Tibial nerve (tissue), 3 donors: ENCODE data around the gene UNC93A.

Experiments
- EP300 ChIP-seq, 2 donors: sonication (generic); formaldehyde crosslinking; IDR thresholded peaks; one replicate each; pipeline ENCODE4 v1.6.1; 2017; ENCODE audit warnings: antibody characterized with exemption in 2 of 2, mild to moderate bottlenecking in 1 of 2
- POLR2A ChIP-seq, 2 donors: fragments of 450-650 bp; IDR thresholded peaks; one replicate each; pipeline ENCODE4 v1.6.1; 2017; ENCODE audit warnings: antibody characterized with exemption in 2 of 2, mild to moderate bottlenecking in 2 of 2, moderate library complexity in 2 of 2

- TF ChIP-seq POLR2A (IDR thresholded peaks at IDR 0.05) (no peak), EP300 (IDR thresholded peaks at IDR 0.05) (no peak)
These were observed 40.5 kb downstream of the UNC93A start for GRCh38 chr6:167331565-167331964.
